NB4 (cell line): ENCODE results near the gene IFNGR1.

Source experiments
- DNase-seq: peaks from one replicate; pipeline ENCODE4 v3.0.0; 2010; ENCODE audit warnings: low read depth
- H3K4me3 ChIP-seq: one replicate; pipeline ENCODE4 v1.5.1; 2011; ENCODE audit warnings: mild to moderate bottlenecking, low read depth, low read length, moderate library complexity
- MAX ChIP-seq: IDR thresholded peaks from 2 replicates; pipeline ENCODE4 v1.6.1; 2011; ENCODE audit warnings: low read depth, low read length
- MYC ChIP-seq: IDR thresholded peaks from 2 replicates; pipeline ENCODE4 v1.6.1; 2011; ENCODE audit warnings: low read depth, low read length
- POLR2A ChIP-seq: IDR thresholded peaks from 2 replicates; pipeline ENCODE4 v1.6.1; 2011; ENCODE audit warnings: mild to moderate bottlenecking; ENCODE audit not compliant: insufficient read length; ENCODE audit errors: extremely low read depth
- TF ChIP-seq, protein P1 (sequence below): IDR thresholded peaks from one replicate; pipeline ENCODE4 v1.5.1; 2012; ENCODE audit warnings: low read depth, low read length

The IFNGR1 gene

GRCh38 chr6:137175868-137176245 lies 43.3 kb downstream of the IFNGR1 start:
- no peak overlapping the region for H3K4me3 ChIP-seq
- DNase-seq, result no peak
- TF ChIP-seq, protein P1, sequence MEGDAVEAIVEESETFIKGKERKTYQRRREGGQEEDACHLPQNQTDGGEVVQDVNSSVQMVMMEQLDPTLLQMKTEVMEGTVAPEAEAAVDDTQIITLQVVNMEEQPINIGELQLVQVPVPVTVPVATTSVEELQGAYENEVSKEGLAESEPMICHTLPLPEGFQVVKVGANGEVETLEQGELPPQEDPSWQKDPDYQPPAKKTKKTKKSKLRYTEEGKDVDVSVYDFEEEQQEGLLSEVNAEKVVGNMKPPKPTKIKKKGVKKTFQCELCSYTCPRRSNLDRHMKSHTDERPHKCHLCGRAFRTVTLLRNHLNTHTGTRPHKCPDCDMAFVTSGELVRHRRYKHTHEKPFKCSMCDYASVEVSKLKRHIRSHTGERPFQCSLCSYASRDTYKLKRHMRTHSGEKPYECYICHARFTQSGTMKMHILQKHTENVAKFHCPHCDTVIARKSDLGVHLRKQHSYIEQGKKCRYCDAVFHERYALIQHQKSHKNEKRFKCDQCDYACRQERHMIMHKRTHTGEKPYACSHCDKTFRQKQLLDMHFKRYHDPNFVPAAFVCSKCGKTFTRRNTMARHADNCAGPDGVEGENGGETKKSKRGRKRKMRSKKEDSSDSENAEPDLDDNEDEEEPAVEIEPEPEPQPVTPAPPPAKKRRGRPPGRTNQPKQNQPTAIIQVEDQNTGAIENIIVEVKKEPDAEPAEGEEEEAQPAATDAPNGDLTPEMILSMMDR, result no peak
- no peak for TF ChIP-seq POLR2A
- TF ChIP-seq MYC, result no peak
- TF ChIP-seq MAX, result no peak

GRCh38 chr6:137175157-137175867 lies 43.9 kb downstream of the IFNGR1 start:
- no peak for DNase-seq
- no peak for TF ChIP-seq MAX
- TF ChIP-seq POLR2A, result no peak
- TF ChIP-seq, protein P1, result no peak
- TF ChIP-seq MYC, result no peak

GRCh38 chr6:137173501-137173900 lies 45.7 kb downstream of the IFNGR1 start, which contains the start of gene IL22RA2:
TSS of gene IL22RA2 (minus strand) at chr6:137173644. CDS start at chr6:137161749, 11,895 bp downstream.
- no peak for DNase-seq
- H3K4me3 ChIP-seq, result no peak within 1 kb of the TSS
- TF ChIP-seq POLR2A (no peak), MAX (no peak), MYC (no peak)
- TF ChIP-seq, protein P1, result no peak

More at GRCh38 chr6:137175157-137175867, 43.9 kb downstream of the IFNGR1 start:
- no peak overlapping the region for H3K4me3 ChIP-seq

DNA sequence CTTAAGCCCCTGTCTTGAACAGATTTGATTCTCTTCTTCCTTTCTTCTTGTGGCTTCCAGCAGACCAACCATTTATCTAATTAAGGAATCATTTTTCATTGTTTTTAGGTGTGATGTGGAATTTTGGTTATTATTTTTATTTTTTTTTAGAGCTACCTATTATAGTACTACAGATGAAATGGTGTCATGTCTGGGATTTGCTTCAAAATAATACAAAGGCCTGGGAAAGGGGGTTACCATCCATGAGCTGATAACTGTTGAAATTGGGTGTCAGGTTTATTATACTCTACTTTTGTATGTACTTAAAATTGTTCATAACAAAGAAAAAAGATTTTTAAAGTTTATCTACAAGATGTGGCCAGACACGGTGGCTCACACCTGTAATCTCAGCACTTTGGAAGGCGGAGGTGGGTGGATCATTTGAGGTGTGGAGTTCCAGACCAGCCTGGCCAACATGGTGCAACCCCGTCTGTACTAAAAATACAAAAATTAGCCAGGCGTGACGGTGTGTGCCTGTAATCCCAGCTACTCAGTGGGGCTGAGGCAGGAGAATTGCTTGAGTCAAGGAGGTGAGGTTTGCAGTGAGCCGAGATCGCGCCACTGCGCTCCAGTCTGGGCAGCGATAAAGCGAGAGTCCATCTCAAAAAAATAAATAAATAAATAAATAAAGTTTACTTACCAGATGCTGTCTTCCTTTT lies 46.3 kb downstream of the IFNGR1 start:
- DNase-seq, result no peak
- no peak for TF ChIP-seq POLR2A
- TF ChIP-seq MYC, result no peak
- TF ChIP-seq, protein P1, result no peak
- TF ChIP-seq MAX, result no peak
- H3K4me3 ChIP-seq, result no peak overlapping the region

DNA sequence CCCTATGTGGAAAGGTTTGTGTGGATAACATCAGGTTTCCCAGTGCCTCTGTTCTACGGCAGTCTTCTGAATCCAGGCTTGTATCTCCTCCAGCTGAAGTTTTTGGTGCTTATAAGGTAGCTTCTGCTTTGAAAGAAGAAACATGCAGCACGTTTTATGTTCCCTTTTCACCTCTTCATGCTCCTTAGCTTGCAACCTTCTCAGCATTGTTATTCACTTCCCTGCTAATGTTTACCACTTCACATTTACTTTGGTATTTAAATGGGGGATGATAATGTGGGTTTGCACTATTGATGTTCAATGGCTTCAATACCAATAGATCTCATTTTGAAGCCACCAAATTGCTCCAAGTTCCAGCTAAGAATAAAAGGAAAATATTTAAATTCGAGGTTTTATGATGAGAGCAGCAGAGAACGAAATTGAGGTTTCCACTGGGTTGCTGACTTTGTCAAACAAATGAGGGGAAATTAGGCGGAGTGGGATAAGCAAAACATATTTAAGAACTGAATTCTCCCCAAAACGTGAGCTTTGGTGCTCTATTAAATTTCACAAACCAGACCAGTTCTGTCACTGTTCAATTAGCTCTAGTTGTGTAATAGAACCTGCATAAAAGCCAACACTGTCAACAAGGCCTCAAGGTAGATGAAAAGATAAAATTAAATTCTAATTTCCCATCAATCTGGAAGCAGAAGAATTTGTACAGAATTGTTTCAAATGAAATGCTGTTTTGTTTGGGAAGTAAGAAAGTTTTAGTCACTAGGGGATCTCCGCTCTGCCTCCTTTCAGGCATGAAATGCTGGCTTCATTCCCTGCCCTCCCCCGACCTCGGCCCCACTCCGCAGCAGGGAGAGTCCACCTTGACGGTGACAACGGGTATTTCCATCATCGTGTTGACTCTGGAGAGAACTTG lies 47.1 kb downstream of the IFNGR1 start:
- H3K4me3 ChIP-seq, result no peak overlapping the region

More for the DNA sequence above, 47.1 kb downstream of the IFNGR1 start:
- TF ChIP-seq MYC (no peak), MAX (no peak), POLR2A (no peak)
- TF ChIP-seq, protein P1, result no peak
- no peak for DNase-seq
